ENCODE measurements around the gene MTFR1L.

Gene MTFR1L

GRCh38 chr1:25792115-25792514 is 27.6 kb upstream of the MTFR1L start:
- no peak for DNase-seq

- no peak for DNase-seq
Measured at GRCh38 chr1:25793585-25794170, 26.1 kb upstream of the MTFR1L start.

GRCh38 chr1:25794325-25794724 is 25.4 kb upstream of the MTFR1L start:
- DNase-seq = no peak

GRCh38 chr1:25795211-25795610 is 24.5 kb upstream of the MTFR1L start:
- DNase-seq = peak; percentile 5

GRCh38 chr1:25795946-25796810 is 23.6 kb upstream of the MTFR1L start:
- DNase-seq = peak; percentile 89

- DNase-seq = peak; percentile 89
Measured at GRCh38 chr1:25796811-25797458, 22.8 kb upstream of the MTFR1L start.

- DNase-seq = peak; percentile 33
Measured at GRCh38 chr1:25797939-25798338, 21.8 kb upstream of the MTFR1L start.

- peak; percentile 10 for DNase-seq
Measured at GRCh38 chr1:25798666-25799351, 20.9 kb upstream of the MTFR1L start.

GRCh38 chr1:25799352-25799934 is 20.3 kb upstream of the MTFR1L start:
- DNase-seq = peak; percentile 30

GRCh38 chr1:25799935-25800702 is 19.6 kb upstream of the MTFR1L start, which contains the start of gene SELENON:
Gene SELENON (plus strand): TSS chr1:25800193. CDS start chr1:25800231, 38 bp downstream.
- DNase-seq = peak; percentile 59

- no peak for DNase-seq
Measured at GRCh38 chr1:25800703-25801377, 18.9 kb upstream of the MTFR1L start.

GRCh38 chr1:25802915-25803314 is 16.8 kb upstream of the MTFR1L start:
- no peak for DNase-seq

GRCh38 chr1:25803368-25803767 is 16.4 kb upstream of the MTFR1L start:
- no peak for DNase-seq

GRCh38 chr1:25804244-25804963 is 15.3 kb upstream of the MTFR1L start:
- no peak for DNase-seq

GRCh38 chr1:25804964-25805862 is 14.5 kb upstream of the MTFR1L start:
- no peak for DNase-seq

- DNase-seq = no peak
Measured at GRCh38 chr1:25805863-25806225, 13.9 kb upstream of the MTFR1L start.

- DNase-seq = no peak
Measured at GRCh38 chr1:25806418-25806817, 13.3 kb upstream of the MTFR1L start.

GRCh38 chr1:25807480-25808390 is 12.0 kb upstream of the MTFR1L start:
- DNase-seq = no peak

Measured in NCI-H69 (cell line).